GM23338 (cell line): ENCODE measurements around the gene TCF3. TPM values are rescaled to one million over a fixed set of nuclear protein-coding genes. Genes with fewer than 3 reads are reported as not detected.

Source experiments
- ATAC-seq: fragments of 200-7000 bp; cut with Tn5 transposase; 3 replicates; pipeline ENCODE4 v1.9.1; 2020
- DNase-seq: peaks from one replicate; pipeline ENCODE4 v3.0.0-alpha.2; 2015; ENCODE audit warnings: low spot score
- H2AFZ ChIP-seq: fragments of 200-600 bp; sonication (generic); 2 replicates; pipeline ENCODE4 v1.8.0; 2016; ENCODE audit warnings: antibody characterized with exemption, mild to moderate bottlenecking, moderate library complexity
- H3F3A ChIP-seq: fragments of 200-600 bp; sonication (generic); replicated peaks from 2 replicates; pipeline ENCODE4 v1.8.0; 2017; ENCODE audit warnings: antibody characterized with exemption, mixed run types, low read depth
- H3K27ac ChIP-seq: fragments of 200-600 bp; sonication (generic); 2 replicates; pipeline ENCODE4 v1.6.1; 2016; ENCODE audit warnings: low read depth
- H3K27me3 ChIP-seq: fragments of 200-600 bp; sonication (generic); 2 replicates; pipeline ENCODE4 v1.8.0; 2016; ENCODE audit warnings: mild to moderate bottlenecking, mixed run types, moderate library complexity; ENCODE audit not compliant: insufficient read depth
- H3K36me3 ChIP-seq: fragments of 200-600 bp; sonication (generic); 2 replicates; pipeline ENCODE4 v1.8.0; 2016; ENCODE audit warnings: mild to moderate bottlenecking; ENCODE audit not compliant: insufficient read depth
- H3K4me1 ChIP-seq: fragments of 200-600 bp; sonication (generic); 2 replicates; pipeline ENCODE4 v1.8.0; 2016; ENCODE audit warnings: mild to moderate bottlenecking, moderate library complexity; ENCODE audit not compliant: insufficient read depth
- H3K4me2 ChIP-seq: fragments of 200-600 bp; sonication (generic); 2 replicates; pipeline ENCODE4 v1.7.1; 2017; ENCODE audit warnings: mixed run types
- H3K4me3 ChIP-seq: fragments of 200-600 bp; sonication (generic); 2 replicates; pipeline ENCODE4 v1.6.1; 2016; ENCODE audit warnings: mixed run types
- H3K79me2 ChIP-seq: fragments of 200-600 bp; sonication (generic); replicated peaks from 2 replicates; pipeline ENCODE4 v1.8.0; 2017; ENCODE audit warnings: mild to moderate bottlenecking; ENCODE audit not compliant: insufficient read depth
- H3K9me2 ChIP-seq: fragments of 200-600 bp; sonication (generic); 2 replicates; pipeline ENCODE4 v1.8.0; 2017; ENCODE audit not compliant: insufficient read depth
- H4K20me1 ChIP-seq: fragments of 200-600 bp; sonication (generic); replicated peaks from 2 replicates; pipeline ENCODE4 v1.8.0; 2017; ENCODE audit warnings: mild to moderate bottlenecking; ENCODE audit not compliant: insufficient read depth
- H3K27ac Mint-ChIP-seq: 2 replicates; pipeline ENCODE4 v1.8.0; 2020; ENCODE audit warnings: inconsistent platforms, mild to moderate bottlenecking, moderate library complexity, mixed read lengths
- H3K27me3 Mint-ChIP-seq: 3 replicates; pipeline ENCODE4 v1.8.0; 2022; ENCODE audit warnings: low read depth, mild to moderate bottlenecking, moderate library complexity, mixed read lengths, inconsistent platforms; ENCODE audit not compliant: insufficient read depth, poor library complexity
- H3K36me3 Mint-ChIP-seq: 3 replicates; pipeline ENCODE4 v1.8.0; 2021; ENCODE audit warnings: low read depth, mild to moderate bottlenecking, inconsistent platforms, moderate library complexity, mixed read lengths
- H3K4me1 Mint-ChIP-seq: 3 replicates; pipeline ENCODE4 v1.8.0; 2020; ENCODE audit warnings: mild to moderate bottlenecking, inconsistent platforms, mixed read lengths
- H3K4me3 Mint-ChIP-seq: 3 replicates; pipeline ENCODE4 v1.8.0; 2021; ENCODE audit warnings: moderate library complexity, mild to moderate bottlenecking, inconsistent platforms, mixed read lengths
- H3K9me3 Mint-ChIP-seq: 3 replicates; pipeline ENCODE4 v1.8.0; 2020; ENCODE audit warnings: moderate library complexity, mild to moderate bottlenecking, inconsistent platforms, mixed read lengths
- CREB1 ChIP-seq: fragments of 250-450 bp; sonication (Bioruptor Pico); IDR thresholded peaks from 2 replicates; pipeline ENCODE4 v1.5.0; 2020; ENCODE audit warnings: low read depth, mild to moderate bottlenecking, moderate library complexity
- EZH2 ChIP-seq: fragments of 200-600 bp; sonication (generic); IDR thresholded peaks from one replicate; pipeline ENCODE4 v1.8.0; 2017; ENCODE audit warnings: antibody characterized with exemption, mild to moderate bottlenecking, low read depth; ENCODE audit not compliant: unreplicated experiment
- EZH2phosphoT487 ChIP-seq: fragments of 200-600 bp; sonication (generic); IDR thresholded peaks from one replicate; pipeline ENCODE4 v1.8.1; 2018; ENCODE audit warnings: antibody characterized with exemption; ENCODE audit not compliant: unreplicated experiment
- JUNB ChIP-seq: IDR thresholded peaks from one replicate; pipeline ENCODE4 v1.6.1; 2016; ENCODE audit warnings: antibody characterized with exemption; ENCODE audit not compliant: unreplicated experiment
- NANOG ChIP-seq: IDR thresholded peaks from 2 replicates; pipeline ENCODE4 v1.6.1; 2016; ENCODE audit warnings: antibody characterized with exemption, borderline replicate concordance
- POLR2AphosphoS5 ChIP-seq: IDR thresholded peaks from 2 replicates; pipeline ENCODE4 v1.6.1; 2016; ENCODE audit warnings: antibody characterized with exemption, low read depth
- REST ChIP-seq: IDR thresholded peaks from one replicate; pipeline ENCODE4 v1.6.1; 2018; ENCODE audit warnings: antibody characterized with exemption; ENCODE audit not compliant: unreplicated experiment
- STAT1 ChIP-seq: IDR thresholded peaks from one replicate; pipeline ENCODE4 v1.6.1; 2016; ENCODE audit warnings: antibody characterized with exemption; ENCODE audit not compliant: unreplicated experiment
- ZNF114 ChIP-seq: fragments of 250-450 bp; sonication (Bioruptor Pico); IDR thresholded peaks from 2 replicates; pipeline ENCODE4 v1.5.0; 2020; ENCODE audit warnings: mild to moderate bottlenecking, moderate library complexity
- ZNF331 ChIP-seq: fragments of 250-450 bp; sonication (Bioruptor Pico); IDR thresholded peaks from 2 replicates; pipeline ENCODE4 v1.5.0; 2020; ENCODE audit warnings: low read depth, mild to moderate bottlenecking, moderate library complexity
- ZNF462 ChIP-seq: fragments of 250-450 bp; sonication (Bioruptor Pico); IDR thresholded peaks from 2 replicates; pipeline ENCODE4 v1.5.0; 2020; ENCODE audit warnings: mild to moderate bottlenecking, moderate library complexity
- polyA plus RNA-seq: library from polyadenylated mRNA; unstranded; fragments of >200 nt; fragmentation: Nextera tagmentation; extraction: Ambion mirVana; gene quantifications from 2 replicates; pipeline ENCODE4 v1.2.1, GENCODE V29; 2016
- total RNA-seq: library from RNA; depleted of rRNA; stranded (reverse); fragments of >200 nt; shearing (Covaris generic); gene quantifications from 2 replicates; pipeline ENCODE4 v1.2.3, GENCODE V29; 2014
- TF ChIP-seq, protein P1 (sequence below): IDR thresholded peaks from 2 replicates; pipeline ENCODE4 v1.6.1; 2016; ENCODE audit warnings: antibody characterized with exemption
- TF ChIP-seq, protein P2 (sequence below), 2 experiments: fragments of 200-600 bp in 1 of 2; sonication (generic) in 1 of 2; conservative IDR thresholded peaks; 2 replicates each; pipeline versions ENCODE4 v1.5.1 to v1.6.1; 2016 to 2017; ENCODE audit warnings: antibody characterized with exemption in 2 of 2, low read depth in 2 of 2, mild to moderate bottlenecking in 2 of 2, moderate library complexity in 1 of 2

TCF3 gene
- total and polyA plus RNA-seq, 2 experiments from 2014 or later = 166 to 383 TPM

GRCh38 chr19:1575323-1576241 lies 76.8 kb downstream of the TCF3 start:
- ATAC-seq (peak; percentile 23), DNase-seq (no peak)
- Histone ChIP-seq H3K79me2 (no peaks in the 10 kb centered on the region), H3K9me2 (no peaks in the 10 kb centered on the region), H4K20me1 (peaks cover 9% of the 10 kb centered on the region), H3K4me2 (no peak overlapping the region), H3K27me3 (peaks cover 3% of the 10 kb centered on the region; the same call in 1 of the 2 replicates), H3K27ac (no peak overlapping the region), H3K4me3 (no peak overlapping the region), H3K4me1 (no peaks in the 10 kb centered on the region), H3F3A (no peaks in the 10 kb centered on the region), H3K36me3 (no peaks in the 10 kb centered on the region; the same call in 1 of the 2 replicates), H2AFZ (no peak overlapping the region)
- H3K9me3 Mint-ChIP-seq = no peaks in the 10 kb centered on the region
- no peak overlapping the region; the same call in 2 of the 3 replicates for H3K4me3 Mint-ChIP-seq
- no peaks in the 10 kb centered on the region for H3K4me1 Mint-ChIP-seq
- TF ChIP-seq ZNF114 (CRISPR knock-in tag) = no peak
- TF ChIP-seq ZNF462 (CRISPR knock-in tag) = no peak
- TF ChIP-seq NANOG = no peak
- TF ChIP-seq REST = no peak
- no peak for TF ChIP-seq POLR2AphosphoS5
- TF ChIP-seq, protein P1, sequence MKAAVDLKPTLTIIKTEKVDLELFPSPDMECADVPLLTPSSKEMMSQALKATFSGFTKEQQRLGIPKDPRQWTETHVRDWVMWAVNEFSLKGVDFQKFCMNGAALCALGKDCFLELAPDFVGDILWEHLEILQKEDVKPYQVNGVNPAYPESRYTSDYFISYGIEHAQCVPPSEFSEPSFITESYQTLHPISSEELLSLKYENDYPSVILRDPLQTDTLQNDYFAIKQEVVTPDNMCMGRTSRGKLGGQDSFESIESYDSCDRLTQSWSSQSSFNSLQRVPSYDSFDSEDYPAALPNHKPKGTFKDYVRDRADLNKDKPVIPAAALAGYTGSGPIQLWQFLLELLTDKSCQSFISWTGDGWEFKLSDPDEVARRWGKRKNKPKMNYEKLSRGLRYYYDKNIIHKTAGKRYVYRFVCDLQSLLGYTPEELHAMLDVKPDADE = no peak
- TF ChIP-seq JUNB = no peak
- TF ChIP-seq, protein P2, sequence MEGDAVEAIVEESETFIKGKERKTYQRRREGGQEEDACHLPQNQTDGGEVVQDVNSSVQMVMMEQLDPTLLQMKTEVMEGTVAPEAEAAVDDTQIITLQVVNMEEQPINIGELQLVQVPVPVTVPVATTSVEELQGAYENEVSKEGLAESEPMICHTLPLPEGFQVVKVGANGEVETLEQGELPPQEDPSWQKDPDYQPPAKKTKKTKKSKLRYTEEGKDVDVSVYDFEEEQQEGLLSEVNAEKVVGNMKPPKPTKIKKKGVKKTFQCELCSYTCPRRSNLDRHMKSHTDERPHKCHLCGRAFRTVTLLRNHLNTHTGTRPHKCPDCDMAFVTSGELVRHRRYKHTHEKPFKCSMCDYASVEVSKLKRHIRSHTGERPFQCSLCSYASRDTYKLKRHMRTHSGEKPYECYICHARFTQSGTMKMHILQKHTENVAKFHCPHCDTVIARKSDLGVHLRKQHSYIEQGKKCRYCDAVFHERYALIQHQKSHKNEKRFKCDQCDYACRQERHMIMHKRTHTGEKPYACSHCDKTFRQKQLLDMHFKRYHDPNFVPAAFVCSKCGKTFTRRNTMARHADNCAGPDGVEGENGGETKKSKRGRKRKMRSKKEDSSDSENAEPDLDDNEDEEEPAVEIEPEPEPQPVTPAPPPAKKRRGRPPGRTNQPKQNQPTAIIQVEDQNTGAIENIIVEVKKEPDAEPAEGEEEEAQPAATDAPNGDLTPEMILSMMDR (conservative IDR thresholded peaks at IDR 0.05; ENCODE audit: low read depth in 2 of 2) = no peak
- no peak for TF ChIP-seq CREB1
- TF ChIP-seq EZH2phosphoT487 = no peak
- TF ChIP-seq ZNF331 (CRISPR knock-in tag) = no peak
- no peak for TF ChIP-seq STAT1
- TF ChIP-seq EZH2 = no peak
- H3K27me3 Mint-ChIP-seq = peaks cover 29% of the 10 kb centered on the region
- H3K36me3 Mint-ChIP-seq = peaks cover 19% of the 10 kb centered on the region
- H3K27ac Mint-ChIP-seq = no peak overlapping the region
